ENCODE results near the gene TNS3.

The TNS3 gene

GRCh38 chr7:47518827-47519226 lies 63.1 kb downstream of the TNS3 start:
- no peak for DNase-seq

- DNase-seq = no peak
Observed at GRCh38 chr7:47517821-47518480, 64.0 kb downstream of the TNS3 start.

- no peak for DNase-seq
Observed at GRCh38 chr7:47516985-47517600, 64.8 kb downstream of the TNS3 start.

- DNase-seq = no peak
Observed at GRCh38 chr7:47516386-47516785, 65.5 kb downstream of the TNS3 start.

GRCh38 chr7:47515305-47515834 lies 66.5 kb downstream of the TNS3 start:
- no peak for DNase-seq

- no peak for DNase-seq
Observed at GRCh38 chr7:47514818-47515217, 67.1 kb downstream of the TNS3 start.

GRCh38 chr7:47514367-47514766 lies 67.5 kb downstream of the TNS3 start:
- DNase-seq = no peak

GRCh38 chr7:47513741-47514241 lies 68.1 kb downstream of the TNS3 start:
- DNase-seq = no peak

- DNase-seq = no peak
Observed at GRCh38 chr7:47512481-47513176, 69.3 kb downstream of the TNS3 start.

GRCh38 chr7:47511699-47512370 lies 70.1 kb downstream of the TNS3 start:
- DNase-seq = no peak

- no peak for DNase-seq
Observed at GRCh38 chr7:47510786-47511185, 71.1 kb downstream of the TNS3 start.

- DNase-seq = no peak
Observed at GRCh38 chr7:47510192-47510591, 71.7 kb downstream of the TNS3 start.

- DNase-seq = no peak
Observed at GRCh38 chr7:47509571-47509970, 72.3 kb downstream of the TNS3 start.

- no peak for DNase-seq
Observed at GRCh38 chr7:47508389-47509380, 73.2 kb downstream of the TNS3 start.

- no peak for DNase-seq
Observed at GRCh38 chr7:47507522-47507921, 74.4 kb downstream of the TNS3 start.

- DNase-seq = no peak
Observed at GRCh38 chr7:47506382-47507339, 75.2 kb downstream of the TNS3 start.

GRCh38 chr7:47505312-47506007 lies 76.5 kb downstream of the TNS3 start:
- DNase-seq = no peak

GRCh38 chr7:47504551-47505311 lies 77.2 kb downstream of the TNS3 start:
- no peak for DNase-seq

GRCh38 chr7:47503281-47503680 lies 78.6 kb downstream of the TNS3 start:
- DNase-seq = no peak
